PC-9 (cell line): ENCODE results near the gene MYLK3. TPM values are rescaled to one million over a fixed set of nuclear protein-coding genes. Genes with fewer than 3 reads are reported as not detected.

Experiments used
- BruUV-seq: library from RNA; stranded (reverse); fragments of 400-500 nt; replicated peaks from 2 replicates; lab custom pipeline; 2021; lab: Mats Ljungman, UMichigan
- CTCF ChIA-PET: fragments of 300-600 bp; sonication (Branson Sonifier 250); formaldehyde crosslinking; loops from one replicate; lab custom pipeline; 2022; ENCODE audit warnings: antibody characterized with exemption; lab: Charles Lee
- POLR2A ChIA-PET: fragments of 300-600 bp; sonication (Branson Sonifier 250); formaldehyde crosslinking; loops from one replicate; lab custom pipeline; 2022; ENCODE audit warnings: antibody characterized with exemption; ENCODE audit not compliant: unreplicated experiment; lab: Charles Lee
- DNase-seq, 2 experiments: peaks; one replicate each; pipeline versions ENCODE4 v3.0.0 to v3.0.0-alpha.2; 2015 to 2022; ENCODE audit warnings: mixed read lengths in 1 of 2
- H2AFZ ChIP-seq: fragments of 200-600 bp; sonication (generic); 2 replicates; pipeline ENCODE4 v1.8.1; 2017; ENCODE audit warnings: antibody characterized with exemption
- H3F3A ChIP-seq: fragments of 200-600 bp; sonication (generic); 2 replicates; pipeline ENCODE4 v1.8.1; 2017; ENCODE audit warnings: antibody characterized with exemption, mild to moderate bottlenecking, low read depth; ENCODE audit not compliant: insufficient read depth
- H3K27ac ChIP-seq: fragments of 200-600 bp; sonication (generic); 2 replicates; pipeline ENCODE4 v1.6.1; 2016; ENCODE audit warnings: mixed run types
- H3K27me3 ChIP-seq: fragments of 200-600 bp; sonication (generic); 2 replicates; pipeline ENCODE4 v1.6.1; 2016; ENCODE audit warnings: low read depth, mixed run types; ENCODE audit not compliant: insufficient read depth
- H3K36me3 ChIP-seq: fragments of 200-600 bp; sonication (generic); 2 replicates; pipeline ENCODE4 v1.6.1; 2016; ENCODE audit warnings: low read depth, mixed run types
- H3K4me1 ChIP-seq: fragments of 200-600 bp; sonication (generic); replicated peaks from 2 replicates; pipeline ENCODE4 v1.6.1; 2016; ENCODE audit warnings: mixed run types; ENCODE audit not compliant: insufficient read depth
- H3K4me2 ChIP-seq: fragments of 200-600 bp; sonication (generic); 2 replicates; pipeline ENCODE4 v1.6.1; 2017; ENCODE audit warnings: mixed run types
- H3K4me3 ChIP-seq: fragments of 200-600 bp; sonication (generic); 2 replicates; pipeline ENCODE4 v1.6.1; 2016; ENCODE audit warnings: mixed run types
- H3K79me2 ChIP-seq: fragments of 200-600 bp; sonication (generic); 2 replicates; pipeline ENCODE4 v1.6.1; 2017; ENCODE audit warnings: low read depth, mixed run types
- H3K9me2 ChIP-seq: fragments of 200-600 bp; sonication (generic); 2 replicates; pipeline ENCODE4 v1.8.1; 2017; ENCODE audit warnings: mild to moderate bottlenecking; ENCODE audit not compliant: insufficient read depth
- H3K9me3 ChIP-seq: fragments of 200-600 bp; sonication (generic); 2 replicates; pipeline ENCODE4 v1.8.1; 2016; ENCODE audit warnings: low read depth; ENCODE audit not compliant: insufficient read depth
- H4K20me1 ChIP-seq: fragments of 200-600 bp; sonication (generic); 2 replicates; pipeline ENCODE4 v1.8.1; 2017; ENCODE audit not compliant: insufficient read depth
- CTCF ChIP-seq: fragments of 200-600 bp; sonication (generic); conservative IDR thresholded peaks from 2 replicates; pipeline ENCODE4 v1.6.1; 2017; ENCODE audit warnings: mixed run types, antibody characterized with exemption, mild to moderate bottlenecking, moderate library complexity
- EZH2 ChIP-seq: fragments of 200-600 bp; sonication (generic); IDR thresholded peaks from 2 replicates; pipeline ENCODE4 v1.8.0; 2017; ENCODE audit warnings: antibody characterized with exemption, low read depth
- intact Hi-C: fragments of 100-400 bp; cut with micrococcal nuclease; formaldehyde crosslinking; loops from one replicate; pipeline ENCODE4 v1.10.0; 2022; ENCODE audit not compliant: unreplicated experiment
- total RNA-seq: library from RNA; stranded (reverse); gene quantifications from 2 replicates; pipeline ENCODE4 v1.2.3, GENCODE V29; 2021

The MYLK3 gene
- total RNA-seq, 1 experiment from 2014 or later = 0.68 TPM

GRCh38 chr16:46693598-46693997 is 54.5 kb downstream of the MYLK3 start:
- Histone ChIP-seq H3K9me3 (no peaks in the 10 kb centered on the region), H3K27ac (no peak overlapping the region), H3K27me3 (no peaks in the 10 kb centered on the region), H3K4me3 (no peak overlapping the region), H3K9me2 (no peaks in the 10 kb centered on the region), H4K20me1 (no peaks in the 10 kb centered on the region), H2AFZ (no peak overlapping the region), H3F3A (peaks cover 18% of the 10 kb centered on the region; the same call in 1 of the 2 replicates), H3K4me1 (peaks cover 11% of the 10 kb centered on the region), H3K79me2 (peaks cover 33% of the 10 kb centered on the region), H3K36me3 (peaks cover 25% of the 10 kb centered on the region), H3K4me2 (no peak overlapping the region)
- intact Hi-C loops = no loop called here
- ChIA-PET POLR2A (no interaction called here), CTCF (no interaction called here)
- TF ChIP-seq CTCF (no peak), EZH2 (no peak)
- DNase-seq = no peak
- BruUV-seq = no TSS peak

GRCh38 chr16:46691726-46692125 is 56.4 kb downstream of the MYLK3 start:
- peak overlapping the region; percentile 73; the same call in 1 of the 2 replicates for H3K4me3 ChIP-seq
- no TSS peak for BruUV-seq
- ChIA-PET CTCF (interaction anchor here (0.6 kb wide), 1 partner anchor 109 kb away, joined by 4 read pairs; no protein-coding TSS in a partner anchor), POLR2A (no interaction called here)
- no peak for TF ChIP-seq CTCF
- no peak for TF ChIP-seq EZH2
- no peaks in the 10 kb centered on the region for H3K9me3 ChIP-seq
- H3K4me1 ChIP-seq = peaks cover 24% of the 10 kb centered on the region
- no peak overlapping the region for H3K27ac ChIP-seq
- intact Hi-C loops = no loop called here
- peak overlapping the region; percentile 95 for H3K4me2 ChIP-seq
- no peak for DNase-seq
- H3K36me3 ChIP-seq = peaks cover 21% of the 10 kb centered on the region; the same call in 1 of the 2 replicates
- no peak overlapping the region for H2AFZ ChIP-seq
- peaks cover 52% of the 10 kb centered on the region for H3K79me2 ChIP-seq
- no peaks in the 10 kb centered on the region for H3K27me3 ChIP-seq
- H4K20me1 ChIP-seq = peaks cover 18% of the 10 kb centered on the region
- no peaks in the 10 kb centered on the region for H3K9me2 ChIP-seq
- H3F3A ChIP-seq = peaks cover 18% of the 10 kb centered on the region; the same call in 1 of the 2 replicates

- no TSS peak for BruUV-seq
- peaks cover 15% of the 10 kb centered on the region; the same call in 1 of the 2 replicates for H3K36me3 ChIP-seq
- H3K4me1 ChIP-seq = peaks cover 34% of the 10 kb centered on the region
- ChIA-PET POLR2A (interaction anchor here (0.6 to 0.9 kb wide), 2 partner anchors 139 to 451 kb away, joined by 5 to 23 read pairs; no protein-coding TSS in a partner anchor), CTCF (no interaction called here)
- H3K27ac ChIP-seq = peak overlapping the region; percentile 74
- no peaks in the 10 kb centered on the region for H3K27me3 ChIP-seq
- no peaks in the 10 kb centered on the region for H3K9me3 ChIP-seq
- H2AFZ ChIP-seq = peak overlapping the region; percentile 95
- peak overlapping the region; percentile 95 for H3K4me2 ChIP-seq
- TF ChIP-seq CTCF (peak; percentile 27; the same call in 1 of the 2 replicates), EZH2 (no peak)
- H3F3A ChIP-seq = peaks cover 18% of the 10 kb centered on the region; the same call in 1 of the 2 replicates
- peak overlapping the region; percentile 73 for H3K4me3 ChIP-seq
- intact Hi-C loops = no loop called here
- peaks cover 64% of the 10 kb centered on the region for H3K79me2 ChIP-seq
- DNase-seq = no peak
- peaks cover 30% of the 10 kb centered on the region for H4K20me1 ChIP-seq
- H3K9me2 ChIP-seq = 0 out of 2 replicates have a peak, but pooled peaks cover 3% of the 10 kb centered on the region
Observed at GRCh38 chr16:46690281-46691178, 57.6 kb downstream of the MYLK3 start.
